Measurements from ENCODE around the gene CLSTN1. TPM values are rescaled to one million over a fixed set of nuclear protein-coding genes. Genes with fewer than 3 reads are reported as not detected.

CLSTN1 gene
- total RNA-seq, 1 experiment from 2014 or later = 119 TPM

DNA sequence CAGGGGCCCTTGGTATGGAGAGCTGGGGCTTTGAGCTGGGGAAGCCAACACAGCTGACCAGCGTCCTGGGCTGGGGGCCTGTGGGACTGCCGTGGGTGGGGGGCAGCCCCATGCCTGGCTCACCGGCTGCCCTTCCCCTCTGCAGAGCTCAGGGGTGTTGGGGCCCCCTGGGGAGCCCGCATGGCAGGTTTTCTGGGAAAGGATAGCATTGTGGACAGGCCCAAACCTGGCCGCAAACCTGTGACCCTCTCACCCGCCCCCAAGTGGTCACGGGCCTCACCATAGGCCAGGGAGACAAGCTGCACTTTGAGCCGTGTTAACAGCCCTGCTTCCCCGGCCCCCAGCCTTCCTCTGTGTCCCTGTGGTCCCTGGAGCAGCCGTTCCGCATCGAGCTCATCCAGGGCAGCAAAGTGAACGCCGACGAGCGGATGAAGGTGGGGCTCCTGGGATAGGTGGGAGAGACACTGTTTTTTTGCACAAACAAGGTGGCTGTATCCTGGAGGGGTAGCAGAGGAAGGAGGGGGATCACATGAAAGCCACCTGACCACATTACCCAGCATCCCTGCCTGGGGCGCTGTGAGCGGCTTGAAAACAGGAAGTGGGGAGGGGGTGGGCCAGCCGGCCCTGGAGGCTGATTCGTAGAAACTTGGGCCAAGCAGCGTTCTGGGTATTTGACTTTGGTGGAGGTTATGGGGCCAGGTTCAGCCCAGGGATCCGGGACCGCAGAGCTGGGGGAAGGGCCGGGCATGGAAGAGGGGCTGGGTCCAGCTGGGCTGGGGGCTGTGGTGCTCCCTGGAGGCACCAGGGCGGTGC, 106.4 kb downstream of the CLSTN1 start (continued):
- TF ChIP-seq, protein P1, sequence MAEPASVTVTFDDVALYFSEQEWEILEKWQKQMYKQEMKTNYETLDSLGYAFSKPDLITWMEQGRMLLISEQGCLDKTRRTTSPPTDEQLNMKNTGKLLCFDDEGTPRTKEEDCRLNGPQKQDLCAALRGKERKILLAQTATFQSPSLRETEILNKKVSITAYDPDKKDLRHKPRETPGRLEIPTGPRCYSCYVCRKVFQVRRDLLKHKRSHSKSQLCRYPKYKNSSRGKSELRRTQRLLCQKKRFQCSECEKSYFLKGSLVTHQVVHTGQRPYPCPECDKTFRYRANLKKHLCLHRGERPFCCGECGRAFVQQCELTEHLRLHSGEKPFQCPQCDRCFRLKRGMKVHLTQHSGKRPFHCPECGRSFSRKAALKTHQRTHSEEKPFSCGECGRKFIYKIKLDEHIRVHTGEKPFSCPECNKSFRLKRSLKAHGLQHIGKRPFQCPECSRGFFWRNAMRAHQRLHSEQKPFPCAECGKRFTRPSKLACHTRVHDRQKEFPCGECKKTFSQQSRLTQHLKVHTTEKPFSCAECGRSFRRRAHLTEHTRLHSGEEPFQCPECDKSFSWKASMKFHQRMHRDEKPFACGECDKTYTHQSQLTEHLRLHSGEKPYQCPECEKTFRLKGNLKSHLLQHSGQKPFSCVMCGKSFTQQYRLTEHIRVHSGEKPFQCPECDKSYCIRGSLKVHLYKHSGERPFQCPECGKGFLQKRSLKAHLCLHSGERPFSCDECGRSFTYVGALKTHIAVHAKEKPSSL (CRISPR knock-in tag; conservative IDR thresholded peaks at IDR 0.05) = no peak
- TF ChIP-seq, protein P2, sequence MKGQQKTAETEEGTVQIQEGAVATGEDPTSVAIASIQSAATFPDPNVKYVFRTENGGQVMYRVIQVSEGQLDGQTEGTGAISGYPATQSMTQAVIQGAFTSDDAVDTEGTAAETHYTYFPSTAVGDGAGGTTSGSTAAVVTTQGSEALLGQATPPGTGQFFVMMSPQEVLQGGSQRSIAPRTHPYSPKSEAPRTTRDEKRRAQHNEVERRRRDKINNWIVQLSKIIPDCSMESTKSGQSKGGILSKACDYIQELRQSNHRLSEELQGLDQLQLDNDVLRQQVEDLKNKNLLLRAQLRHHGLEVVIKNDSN (CRISPR knock-in tag; IDR thresholded peaks at IDR 0.05) = peak; percentile 89

DNA sequence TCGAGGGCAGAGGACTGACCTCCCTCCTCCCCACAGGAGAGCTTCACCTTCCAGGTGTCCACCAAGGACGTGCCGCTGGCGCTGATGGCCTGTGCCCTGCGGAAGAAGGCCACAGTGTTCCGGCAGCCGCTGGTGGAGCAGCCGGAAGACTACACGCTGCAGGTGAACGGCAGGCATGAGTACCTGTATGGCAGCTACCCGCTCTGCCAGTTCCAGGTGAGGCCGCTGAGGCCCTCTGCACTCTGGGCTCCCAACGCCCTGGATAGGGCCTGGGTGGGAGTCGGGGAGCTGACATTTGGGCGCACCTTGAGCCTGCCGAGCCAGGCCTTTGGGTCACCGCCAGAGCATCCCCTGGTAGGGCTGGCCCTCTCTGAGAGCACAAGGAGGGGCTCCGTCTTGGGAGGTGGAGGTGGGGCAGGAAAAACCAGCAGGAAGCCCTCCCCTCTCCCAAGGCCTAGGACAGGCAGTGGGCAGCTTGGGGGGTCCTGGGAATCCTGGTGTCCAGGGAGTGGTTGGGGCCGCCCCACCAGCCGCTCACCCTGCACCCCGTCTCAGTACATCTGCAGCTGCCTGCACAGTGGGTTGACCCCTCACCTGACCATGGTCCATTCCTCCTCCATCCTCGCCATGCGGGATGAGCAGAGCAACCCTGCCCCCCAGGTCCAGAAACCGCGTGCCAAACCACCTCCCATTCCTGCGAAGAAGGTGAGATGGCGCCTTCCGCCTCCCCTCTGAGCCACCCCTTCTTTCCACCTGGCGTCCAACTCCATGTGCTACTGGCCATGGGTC, 107.2 kb downstream of the CLSTN1 start:
- H3K9me3 Mint-ChIP-seq = no peaks in the 10 kb centered on the region
- POLR2A ChIA-PET = no interaction called here
- CTCF ChIA-PET = interaction anchor here (0.8 to 6.4 kb wide), 14 partner anchors 10 to 621 kb away, joined by 3 to 163 read pairs (median 3); partner anchors contain the start of gene PIK3CD
- no peak for DNase-seq (ENCODE audit: low spot score)
- peaks cover 43% of the 10 kb centered on the region for H3K4me1 Mint-ChIP-seq
- no peaks in the 10 kb centered on the region for H3K36me3 Mint-ChIP-seq
- no peaks in the 10 kb centered on the region; the same call in 1 of the 2 replicates for H3K27me3 Mint-ChIP-seq (ENCODE audit: low read depth)
- no peak overlapping the region for H3K4me3 Mint-ChIP-seq
- no peak for ATAC-seq
- no peak overlapping the region for H3K27ac Mint-ChIP-seq
- TF ChIP-seq HMGA2 (CRISPR knock-in tag; IDR thresholded peaks at IDR 0.05) = no peak
- no peak for TF ChIP-seq JUN (CRISPR knock-in tag; IDR thresholded peaks at IDR 0.05)
- TF ChIP-seq IRF2 (CRISPR knock-in tag; IDR thresholded peaks at IDR 0.05; ENCODE audit: borderline replicate concordance, low read depth) = no peak
- no peak for TF ChIP-seq OVOL2 (CRISPR knock-in tag; IDR thresholded peaks at IDR 0.05; ENCODE audit: borderline replicate concordance)

DNA sequence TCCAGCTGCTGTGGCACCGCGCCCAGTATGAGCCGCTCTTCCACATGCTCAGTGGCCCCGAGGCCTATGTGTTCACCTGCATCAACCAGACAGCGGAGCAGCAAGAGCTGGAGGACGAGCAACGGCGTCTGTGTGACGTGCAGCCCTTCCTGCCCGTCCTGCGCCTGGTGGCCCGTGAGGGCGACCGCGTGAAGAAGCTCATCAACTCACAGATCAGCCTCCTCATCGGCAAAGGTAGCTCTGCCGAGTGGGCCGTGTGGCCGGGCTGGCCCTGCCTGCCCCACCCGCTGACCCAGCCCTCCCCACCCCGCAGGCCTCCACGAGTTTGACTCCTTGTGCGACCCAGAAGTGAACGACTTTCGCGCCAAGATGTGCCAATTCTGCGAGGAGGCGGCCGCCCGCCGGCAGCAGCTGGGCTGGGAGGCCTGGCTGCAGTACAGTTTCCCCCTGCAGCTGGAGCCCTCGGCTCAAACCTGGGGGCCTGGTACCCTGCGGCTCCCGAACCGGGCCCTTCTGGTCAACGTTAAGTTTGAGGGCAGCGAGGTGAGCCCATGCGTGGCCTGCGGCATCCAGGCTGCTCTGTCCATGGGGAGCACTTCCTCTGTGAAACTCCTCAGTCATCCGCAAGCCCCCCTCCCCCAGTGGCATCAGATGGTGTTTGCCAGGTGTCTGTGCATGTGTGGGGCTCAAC, 108.1 kb downstream of the CLSTN1 start:
- no peak overlapping the region for H3K4me3 Mint-ChIP-seq
- no peak for DNase-seq (ENCODE audit: low spot score)
- TF ChIP-seq, protein P3, sequence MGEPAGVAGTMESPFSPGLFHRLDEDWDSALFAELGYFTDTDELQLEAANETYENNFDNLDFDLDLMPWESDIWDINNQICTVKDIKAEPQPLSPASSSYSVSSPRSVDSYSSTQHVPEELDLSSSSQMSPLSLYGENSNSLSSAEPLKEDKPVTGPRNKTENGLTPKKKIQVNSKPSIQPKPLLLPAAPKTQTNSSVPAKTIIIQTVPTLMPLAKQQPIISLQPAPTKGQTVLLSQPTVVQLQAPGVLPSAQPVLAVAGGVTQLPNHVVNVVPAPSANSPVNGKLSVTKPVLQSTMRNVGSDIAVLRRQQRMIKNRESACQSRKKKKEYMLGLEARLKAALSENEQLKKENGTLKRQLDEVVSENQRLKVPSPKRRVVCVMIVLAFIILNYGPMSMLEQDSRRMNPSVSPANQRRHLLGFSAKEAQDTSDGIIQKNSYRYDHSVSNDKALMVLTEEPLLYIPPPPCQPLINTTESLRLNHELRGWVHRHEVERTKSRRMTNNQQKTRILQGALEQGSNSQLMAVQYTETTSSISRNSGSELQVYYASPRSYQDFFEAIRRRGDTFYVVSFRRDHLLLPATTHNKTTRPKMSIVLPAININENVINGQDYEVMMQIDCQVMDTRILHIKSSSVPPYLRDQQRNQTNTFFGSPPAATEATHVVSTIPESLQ (CRISPR knock-in tag; IDR thresholded peaks at IDR 0.05) = no peak
- TF ChIP-seq SMAD4 (CRISPR knock-in tag; IDR thresholded peaks at IDR 0.05) (no peak), EMX1 (CRISPR knock-in tag; IDR thresholded peaks at IDR 0.05) (no peak), NFYB (CRISPR knock-in tag; conservative IDR thresholded peaks at IDR 0.05; ENCODE audit: low read depth) (no peak), TP53 (CRISPR knock-in tag; IDR thresholded peaks at IDR 0.05) (no peak), NFATC4 (CRISPR knock-in tag; IDR thresholded peaks at IDR 0.05) (no peak), ZNF263 (CRISPR knock-in tag; IDR thresholded peaks at IDR 0.05; ENCODE audit: low read depth) (0 out of 2 replicates have a peak, but pooled peaks have one; percentile 31)
- no peak for ATAC-seq
- H3K36me3 Mint-ChIP-seq = peaks cover 6% of the 10 kb centered on the region; the same call in 1 of the 2 replicates
- H3K27me3 Mint-ChIP-seq (ENCODE audit: low read depth) = no peaks in the 10 kb centered on the region
- no peak overlapping the region for H3K27ac Mint-ChIP-seq
- no peaks in the 10 kb centered on the region for H3K9me3 Mint-ChIP-seq
- ChIA-PET CTCF (interaction anchor here (0.6 to 3.9 kb wide), 5 partner anchors 8 to 1904 kb away, joined by 3 to 25 read pairs (median 6); no protein-coding TSS in a partner anchor), POLR2A (no interaction called here)
- H3K4me1 Mint-ChIP-seq = peaks cover 37% of the 10 kb centered on the region
